Measurements from ENCODE around the gene MT1A.
A peak's percentile ranks its signal among the peaks of the same experiment; 100 is the strongest.

The MT1A gene

GRCh38 chr16:56631197-56631596, 7.3 kb upstream of the MT1A start:
- H3K36me3 ChIP-seq (replicated peaks), result no peaks in the 10 kb centered on the region
- H3K4me3 ChIP-seq, result no peak overlapping the region
- H3K4me1 ChIP-seq, result peaks cover 23% of the 10 kb centered on the region
- DNase-seq (ENCODE audit: low spot score in 2 of 2), result no peak
- no peaks in the 10 kb centered on the region for H3K27me3 ChIP-seq (ENCODE audit: low read depth)
- in situ Hi-C loops (cut with MboI; ENCODE audit: low sequenced_read_pairs), result no loop called here
- H3K9me3 ChIP-seq, result no peaks in the 10 kb centered on the region

- in situ Hi-C loops (cut with MboI; ENCODE audit: low sequenced_read_pairs), result no loop called here
- no peaks in the 10 kb centered on the region for H3K27me3 ChIP-seq (ENCODE audit: low read depth)
- peaks cover 23% of the 10 kb centered on the region for H3K4me1 ChIP-seq
- peak overlapping the region; percentile 36 for H3K4me3 ChIP-seq
- H3K36me3 ChIP-seq (replicated peaks), result no peaks in the 10 kb centered on the region
- no peak for DNase-seq (ENCODE audit: low spot score in 2 of 2)
- H3K9me3 ChIP-seq, result no peaks in the 10 kb centered on the region
These were observed 6.7 kb upstream of the MT1A start for GRCh38 chr16:56631832-56632155.

GRCh38 chr16:56632156-56632847, 6.2 kb upstream of the MT1A start, which contains the start of gene MT1M:
Gene MT1M (plus strand): TSS chr16:56632659. CDS start chr16:56632732, 73 bp downstream.
- peaks cover 18% of the 10 kb centered on the region for H3K4me1 ChIP-seq
- H3K27me3 ChIP-seq (ENCODE audit: low read depth), result no peaks in the 10 kb centered on the region
- peak within 1 kb of the TSS; percentile 36 for H3K4me3 ChIP-seq
- H3K36me3 ChIP-seq (replicated peaks), result no peaks in the 10 kb centered on the region
- peak; percentile 54 to 71 for DNase-seq (ENCODE audit: low spot score in 2 of 2)
- in situ Hi-C loops (cut with MboI; ENCODE audit: low sequenced_read_pairs), result no loop called here
- H3K9me3 ChIP-seq, result no peaks in the 10 kb centered on the region

GRCh38 chr16:56632848-56633365, 5.6 kb upstream of the MT1A start:
- no peak for DNase-seq (ENCODE audit: low spot score in 2 of 2)
- no peaks in the 10 kb centered on the region for H3K36me3 ChIP-seq (replicated peaks)
- H3K9me3 ChIP-seq, result no peaks in the 10 kb centered on the region
- in situ Hi-C loops (cut with MboI; ENCODE audit: low sequenced_read_pairs), result no loop called here
- H3K4me1 ChIP-seq, result peaks cover 16% of the 10 kb centered on the region
- peak overlapping the region; percentile 36 for H3K4me3 ChIP-seq
- H3K27me3 ChIP-seq (ENCODE audit: low read depth), result no peaks in the 10 kb centered on the region

GRCh38 chr16:56633535-56633934, 4.9 kb upstream of the MT1A start:
- Histone ChIP-seq H3K4me1 (peaks cover 16% of the 10 kb centered on the region), H3K27me3 (ENCODE audit: low read depth) (no peaks in the 10 kb centered on the region), H3K4me3 (no peak overlapping the region), H3K9me3 (no peaks in the 10 kb centered on the region), H3K36me3 (replicated peaks) (no peaks in the 10 kb centered on the region)
- in situ Hi-C loops (cut with MboI; ENCODE audit: low sequenced_read_pairs), result no loop called here
- no peak for DNase-seq (ENCODE audit: low spot score in 2 of 2)

GRCh38 chr16:56634715-56635440, 3.6 kb upstream of the MT1A start:
- H3K4me3 ChIP-seq, result no peak overlapping the region
- in situ Hi-C loops (cut with MboI; ENCODE audit: low sequenced_read_pairs), result no loop called here
- no peaks in the 10 kb centered on the region for H3K9me3 ChIP-seq
- peaks cover 16% of the 10 kb centered on the region for H3K4me1 ChIP-seq
- no peaks in the 10 kb centered on the region for H3K27me3 ChIP-seq (ENCODE audit: low read depth)
- DNase-seq (ENCODE audit: low spot score in 2 of 2), result no peak
- no peaks in the 10 kb centered on the region for H3K36me3 ChIP-seq (replicated peaks)

- no peaks in the 10 kb centered on the region for H3K9me3 ChIP-seq
- H3K36me3 ChIP-seq (replicated peaks), result no peaks in the 10 kb centered on the region
- in situ Hi-C loops (cut with MboI; ENCODE audit: low sequenced_read_pairs), result no loop called here
- H3K27me3 ChIP-seq (ENCODE audit: low read depth), result no peaks in the 10 kb centered on the region
- H3K4me3 ChIP-seq, result no peak overlapping the region
- peaks cover 16% of the 10 kb centered on the region for H3K4me1 ChIP-seq
- DNase-seq (ENCODE audit: low spot score in 2 of 2), result no peak
These were observed 3.0 kb upstream of the MT1A start for GRCh38 chr16:56635441-56635967.

- Histone ChIP-seq H3K36me3 (replicated peaks) (no peaks in the 10 kb centered on the region), H3K9me3 (no peaks in the 10 kb centered on the region), H3K4me1 (peaks cover 11% of the 10 kb centered on the region), H3K27me3 (ENCODE audit: low read depth) (no peaks in the 10 kb centered on the region), H3K4me3 (no peak overlapping the region)
- in situ Hi-C loops (cut with MboI; ENCODE audit: low sequenced_read_pairs), result no loop called here
- no peak for DNase-seq (ENCODE audit: low spot score in 2 of 2)
These were observed 1.7 kb upstream of the MT1A start for GRCh38 chr16:56636616-56637413.

- H3K36me3 ChIP-seq (replicated peaks), result no peaks in the 10 kb centered on the region
- H3K4me1 ChIP-seq, result no peaks in the 10 kb centered on the region
- in situ Hi-C loops (cut with MboI; ENCODE audit: low sequenced_read_pairs), result no loop called here
- H3K9me3 ChIP-seq, result no peaks in the 10 kb centered on the region
- DNase-seq (ENCODE audit: low spot score in 2 of 2), result no peak
- no peak overlapping the region for H3K4me3 ChIP-seq
- H3K27me3 ChIP-seq (ENCODE audit: low read depth), result no peaks in the 10 kb centered on the region
These were observed 579 bp downstream of the MT1A start for GRCh38 chr16:56639045-56639444.

GRCh38 chr16:56640076-56640475, 1.6 kb downstream of the MT1A start:
- Histone ChIP-seq H3K27me3 (ENCODE audit: low read depth) (no peaks in the 10 kb centered on the region), H3K36me3 (replicated peaks) (no peaks in the 10 kb centered on the region), H3K4me3 (no peak overlapping the region), H3K9me3 (no peaks in the 10 kb centered on the region), H3K4me1 (no peaks in the 10 kb centered on the region)
- in situ Hi-C loops (cut with MboI; ENCODE audit: low sequenced_read_pairs), result no loop called here
- no peak for DNase-seq (ENCODE audit: low spot score in 2 of 2)

GRCh38 chr16:56641166-56641565, 2.7 kb downstream of the MT1A start:
- Histone ChIP-seq H3K27me3 (ENCODE audit: low read depth) (no peaks in the 10 kb centered on the region), H3K4me1 (no peaks in the 10 kb centered on the region), H3K4me3 (no peak overlapping the region), H3K36me3 (replicated peaks) (no peaks in the 10 kb centered on the region), H3K9me3 (no peaks in the 10 kb centered on the region)
- DNase-seq (ENCODE audit: low spot score in 2 of 2), result no peak
- in situ Hi-C loops (cut with MboI; ENCODE audit: low sequenced_read_pairs), result no loop called here

GRCh38 chr16:56643080-56643778, 4.8 kb downstream of the MT1A start:
- no peak for DNase-seq (ENCODE audit: low spot score in 2 of 2)
- Histone ChIP-seq H3K9me3 (no peaks in the 10 kb centered on the region), H3K4me1 (no peaks in the 10 kb centered on the region), H3K4me3 (no peak overlapping the region), H3K36me3 (replicated peaks) (no peaks in the 10 kb centered on the region), H3K27me3 (ENCODE audit: low read depth) (no peaks in the 10 kb centered on the region)
- in situ Hi-C loops (cut with MboI; ENCODE audit: low sequenced_read_pairs), result no loop called here

GRCh38 chr16:56643833-56644232, 5.4 kb downstream of the MT1A start:
- Histone ChIP-seq H3K9me3 (no peaks in the 10 kb centered on the region), H3K4me1 (no peaks in the 10 kb centered on the region), H3K27me3 (ENCODE audit: low read depth) (no peaks in the 10 kb centered on the region), H3K36me3 (replicated peaks) (no peaks in the 10 kb centered on the region), H3K4me3 (no peak overlapping the region)
- in situ Hi-C loops (cut with MboI; ENCODE audit: low sequenced_read_pairs), result no loop called here
- no peak for DNase-seq (ENCODE audit: low spot score in 2 of 2)

All from HAP-1 (cell line).